OCI-LY1 (cell line): ENCODE data around the gene ST6GALNAC5.

Experiments used
- CTCF ChIP-seq: fragments of 200-600 bp; sonication (generic), shearing (Covaris generic); IDR thresholded peaks from 2 replicates; pipeline ENCODE4 v1.5.1; 2017; ENCODE audit warnings: mild to moderate bottlenecking, antibody characterized with exemption, low read length, moderate library complexity, mixed read lengths
- EZH2 ChIP-seq: fragments of 200-600 bp; sonication (generic), shearing (Covaris generic); IDR thresholded peaks from 2 replicates; pipeline ENCODE4 v1.8.0; 2017; ENCODE audit warnings: borderline replicate concordance, mixed run types, mild to moderate bottlenecking, antibody characterized with exemption, low read length, moderate library complexity, mixed read lengths

GRCh38 chr1:77016386-77016985, 149.2 kb downstream of the ST6GALNAC5 start:
- TF ChIP-seq CTCF (no peak), EZH2 (no peak)
